ENCODE results near the gene ITGB3. TPM values are rescaled to one million over a fixed set of nuclear protein-coding genes. Genes with fewer than 3 reads are reported as not detected.

The ITGB3 gene
- total and polyA plus RNA-seq, 10 of the 15 experiments (the other 5 are each of a cell fraction or from before 2014, with no cell fraction given): 0.69 to 22.8 (median 13.6) TPM

- TF ChIP-seq ZBTB11 (CRISPR knock-in tag; IDR thresholded peaks at IDR 0.05): no peak
These were observed 41.2 kb upstream of the ITGB3 start (continued) for GRCh38 chr17:47212458-47212857.

DNA sequence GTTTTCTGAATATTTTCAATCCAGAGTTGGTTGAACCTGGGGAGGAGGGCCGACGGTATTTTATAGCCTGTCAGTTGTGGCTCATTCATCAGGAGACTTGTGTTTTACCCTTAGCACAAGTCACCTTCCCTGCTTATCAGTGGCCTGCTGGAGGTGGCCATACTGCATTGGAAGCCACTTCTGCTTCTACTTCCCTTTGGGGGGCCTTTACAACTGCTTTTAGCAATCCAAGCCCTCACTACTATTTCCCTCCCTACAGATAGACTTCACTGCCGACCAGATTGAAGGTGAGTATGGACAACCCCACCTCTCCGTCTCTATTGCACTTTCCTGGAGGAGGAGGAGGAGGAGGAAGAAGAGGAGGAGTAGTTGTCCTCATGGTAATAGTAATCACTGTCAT lies 40.1 kb upstream of the ITGB3 start:
- WGBS (ENCODE audit: insufficient coverage, insufficient replicate concordance, low lambda C conversion rate, missing lambda C conversion rate): 40% methylated on average over 4 of the region's 4 CpGs
- H3K4me2 ChIP-seq (ENCODE audit: control insufficient read depth, insufficient read depth): no peak overlapping the region
- ATAC-seq: no peak
- ChIA-PET SMC1A (ENCODE audit: uncharacterized antibody, unreplicated experiment) (no interaction called here), RAD21 (ENCODE audit: unreplicated experiment) (no interaction called here), POLR2A (no interaction called here), CTCF (interaction anchor here (1.2 to 1.5 kb wide), 2 partner anchors 16 to 27 kb away, joined by 4 to 5 read pairs; no protein-coding TSS in a partner anchor)
- no peaks in the 10 kb centered on the region for H3K79me2 ChIP-seq (ENCODE audit: control insufficient read depth, insufficient read depth, low read length)
- no peak overlapping the region for H3K27ac ChIP-seq (ENCODE audit: control insufficient read depth, insufficient read depth)
- H3K4me3 ChIP-seq: no peak overlapping the region
- no peaks in the 10 kb centered on the region for H4K20me1 ChIP-seq (ENCODE audit: control insufficient read depth, insufficient read depth)
- H3K36me3 ChIP-seq (ENCODE audit: control insufficient read depth in 2 of 2, insufficient read depth in 2 of 2, low read length in 1 of 2): no peaks in the 10 kb centered on the region
- in situ Hi-C loops (cut with MboI) (no loop called here), intact Hi-C loops (cut with micrococcal nuclease; ENCODE audit: unreplicated experiment) (no loop called here)
- H3K27me3 ChIP-seq (replicated peaks in 1 of 2; ENCODE audit: control insufficient read depth in 2 of 2, insufficient read depth in 2 of 2, low read length in 1 of 2): no peaks in the 10 kb centered on the region
- H3K4me1 ChIP-seq (ENCODE audit: control insufficient read depth, insufficient read depth, low read length): peaks cover 4% of the 10 kb centered on the region
- H3K9ac ChIP-seq (ENCODE audit: control insufficient read depth, insufficient read depth, low read length): no peak overlapping the region
- H2AFZ ChIP-seq (ENCODE audit: control insufficient read depth, low read depth, low read length): no peak overlapping the region
- no peaks in the 10 kb centered on the region for H3K9me3 ChIP-seq (replicated peaks; ENCODE audit: control insufficient read depth, insufficient read depth, low read length)
- BruUV-seq (replicated peaks): no TSS peak
- DNase-seq (ENCODE audit: low read depth, low spot score): no peak
- FAIRE-seq: no peak
- TF ChIP-seq BACH1 (IDR thresholded peaks at IDR 0.05; ENCODE audit: borderline replicate concordance) (no peak), SMAD1 (IDR thresholded peaks at IDR 0.05; ENCODE audit: low read depth, partially characterized antibody) (no peak), FOXK2 (IDR thresholded peaks at IDR 0.05) (no peak), CREB1 (IDR thresholded peaks at IDR 0.05; ENCODE audit: low read depth) (no peak), TCF3 (IDR thresholded peaks at IDR 0.05; ENCODE audit: borderline replicate concordance, insufficient read depth, low read depth, low read length) (no peak), PBX3 (IDR thresholded peaks at IDR 0.05; ENCODE audit: insufficient replicate concordance, low read depth, low read length) (no peak), SRF (IDR thresholded peaks at IDR 0.05; ENCODE audit: low read depth in 2 of 2, low read length in 2 of 2) (no peak), TCF12 (IDR thresholded peaks at IDR 0.05; ENCODE audit: low read depth, low read length) (no peak), ZNF384 (IDR thresholded peaks at IDR 0.05; ENCODE audit: borderline replicate concordance, low read depth, low read length) (no peak), BCL11A (IDR thresholded peaks at IDR 0.05; ENCODE audit: low read depth, low read length) (no peak), SMAD5 (IDR thresholded peaks at IDR 0.05; ENCODE audit: low read depth) (no peak), CHD1 (IDR thresholded peaks at IDR 0.05; ENCODE audit: low read depth, low read length) (no peak), PAX8 (IDR thresholded peaks at IDR 0.05) (no peak), TARDBP (IDR thresholded peaks at IDR 0.05; ENCODE audit: borderline replicate concordance) (no peak)
- TF ChIP-seq, protein P1, sequence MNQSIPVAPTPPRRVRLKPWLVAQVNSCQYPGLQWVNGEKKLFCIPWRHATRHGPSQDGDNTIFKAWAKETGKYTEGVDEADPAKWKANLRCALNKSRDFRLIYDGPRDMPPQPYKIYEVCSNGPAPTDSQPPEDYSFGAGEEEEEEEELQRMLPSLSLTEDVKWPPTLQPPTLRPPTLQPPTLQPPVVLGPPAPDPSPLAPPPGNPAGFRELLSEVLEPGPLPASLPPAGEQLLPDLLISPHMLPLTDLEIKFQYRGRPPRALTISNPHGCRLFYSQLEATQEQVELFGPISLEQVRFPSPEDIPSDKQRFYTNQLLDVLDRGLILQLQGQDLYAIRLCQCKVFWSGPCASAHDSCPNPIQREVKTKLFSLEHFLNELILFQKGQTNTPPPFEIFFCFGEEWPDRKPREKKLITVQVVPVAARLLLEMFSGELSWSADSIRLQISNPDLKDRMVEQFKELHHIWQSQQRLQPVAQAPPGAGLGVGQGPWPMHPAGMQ (IDR thresholded peaks at IDR 0.05; ENCODE audit: borderline replicate concordance): no peak
- TF ChIP-seq, protein P2, sequence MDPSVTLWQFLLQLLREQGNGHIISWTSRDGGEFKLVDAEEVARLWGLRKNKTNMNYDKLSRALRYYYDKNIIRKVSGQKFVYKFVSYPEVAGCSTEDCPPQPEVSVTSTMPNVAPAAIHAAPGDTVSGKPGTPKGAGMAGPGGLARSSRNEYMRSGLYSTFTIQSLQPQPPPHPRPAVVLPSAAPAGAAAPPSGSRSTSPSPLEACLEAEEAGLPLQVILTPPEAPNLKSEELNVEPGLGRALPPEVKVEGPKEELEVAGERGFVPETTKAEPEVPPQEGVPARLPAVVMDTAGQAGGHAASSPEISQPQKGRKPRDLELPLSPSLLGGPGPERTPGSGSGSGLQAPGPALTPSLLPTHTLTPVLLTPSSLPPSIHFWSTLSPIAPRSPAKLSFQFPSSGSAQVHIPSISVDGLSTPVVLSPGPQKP (IDR thresholded peaks at IDR 0.05; ENCODE audit: low read depth, low read length): no peak
